Natural killer cell (primary cell): ENCODE data around the gene ANGPTL4. TPM values are rescaled to one million over a fixed set of nuclear protein-coding genes. Genes with fewer than 3 reads are reported as not detected.

Source experiments
- ATAC-seq, 3 donors: fragments of 150-1000 bp in 2 of 3; fragments of 200-7000 bp in 1 of 3; cut with Tn5 transposase; 1 replicate in 1 of 3; 2 replicates in 2 of 3; pipeline ENCODE4 v1.10.0; 2021; ENCODE audit warnings: mild to moderate bottlenecking in 2 of 3, moderate library complexity in 2 of 3
- DNase-seq, 2 donors: peaks; one replicate each; pipeline versions ENCODE4 v3.0.0 to v3.0.0-alpha.2; 2013 to 2021; ENCODE audit warnings: mixed read lengths in 1 of 2
- H3K27ac ChIP-seq: one replicate; pipeline ENCODE4 v1.5.1; 2013; ENCODE audit warnings: mild to moderate bottlenecking, low read length
- H3K27me3 ChIP-seq: one replicate; pipeline ENCODE4 v1.6.1; 2013; ENCODE audit warnings: low read length; ENCODE audit not compliant: control insufficient read depth, insufficient read depth
- H3K36me3 ChIP-seq: one replicate; pipeline ENCODE4 v1.6.1; 2013; ENCODE audit warnings: low read length; ENCODE audit not compliant: control insufficient read depth, insufficient read depth
- H3K4me1 ChIP-seq: one replicate; pipeline ENCODE4 v1.6.1; 2013; ENCODE audit warnings: low read length; ENCODE audit not compliant: control insufficient read depth, insufficient read depth
- H3K4me3 ChIP-seq: one replicate; pipeline ENCODE4 v1.5.1; 2013; ENCODE audit warnings: low read length
- H3K9me3 ChIP-seq: one replicate; pipeline ENCODE4 v1.6.1; 2013; ENCODE audit warnings: low read length; ENCODE audit not compliant: control insufficient read depth, insufficient read depth
- H3K27ac Mint-ChIP-seq, 2 donors: one replicate each; pipeline ENCODE4 v1.8.0; 2022; ENCODE audit warnings: mild to moderate bottlenecking in 2 of 2, mixed read lengths in 2 of 2, moderate library complexity in 1 of 2
- H3K27me3 Mint-ChIP-seq, 2 donors: one replicate each; pipeline ENCODE4 v1.8.0; 2022; ENCODE audit warnings: low read depth in 2 of 2, mixed read lengths in 2 of 2
- H3K36me3 Mint-ChIP-seq: one replicate; pipeline ENCODE4 v1.8.0; 2022; ENCODE audit warnings: mixed read lengths
- H3K4me1 Mint-ChIP-seq, 2 donors: one replicate each; pipeline ENCODE4 v1.8.0; 2022; ENCODE audit warnings: mixed read lengths in 2 of 2
- H3K4me3 Mint-ChIP-seq: one replicate; pipeline ENCODE4 v1.8.0; 2022; ENCODE audit warnings: mild to moderate bottlenecking, moderate library complexity, mixed read lengths
- H3K9me3 Mint-ChIP-seq, 2 donors: one replicate each; pipeline ENCODE4 v1.8.0; 2022; ENCODE audit warnings: mixed read lengths in 2 of 2
- CTCF ChIP-seq: fragments of 200-600 bp; IDR thresholded peaks from one replicate; pipeline ENCODE4 v1.8.0; 2022; ENCODE audit warnings: antibody characterized with exemption
- WGBS: methylation state at CpG from one replicate; pipeline ENCODE4 v1.1.7; 2013; ENCODE audit warnings: missing lambda C conversion rate; ENCODE audit not compliant: insufficient coverage; 5-methylcytosine and 5-hydroxymethylcytosine counted together
- intact Hi-C: fragments of 100-400 bp; cut with micrococcal nuclease; formaldehyde crosslinking; loops from one replicate; pipeline ENCODE4 v1.14.2; 2022
- total RNA-seq, 4 donors: library from RNA; stranded (reverse); fragments of 120-200 nt in 1 of 4; gene quantifications; one replicate each; pipeline versions ENCODE4 v1.2.3 to v1.2.4, GENCODE V29; 2013 to 2022

Gene ANGPTL4
- total RNA-seq, 3 donors from 2014 or later (not counting 1 experiment from before 2014, with no cell fraction given): not detected

- H3K9me3 Mint-ChIP-seq: no peaks in the 10 kb centered on the region
- peaks cover 8 to 23% of the 10 kb centered on the region in 2 donors for H3K27me3 Mint-ChIP-seq
- TF ChIP-seq CTCF: no peak
- peaks cover 6 to 17% of the 10 kb centered on the region in 2 donors for H3K4me1 Mint-ChIP-seq
- no peak overlapping the region for H3K27ac ChIP-seq
- H3K4me1 ChIP-seq: peaks cover 18% of the 10 kb centered on the region
- ATAC-seq: no peak
- no peak overlapping the region for H3K4me3 Mint-ChIP-seq
- DNase-seq: no peak
- no peak overlapping the region for H3K4me3 ChIP-seq
- no peak overlapping the region for H3K27ac Mint-ChIP-seq
- intact Hi-C loops: no loop called here
- H3K36me3 ChIP-seq: no peaks in the 10 kb centered on the region
- H3K36me3 Mint-ChIP-seq: no peaks in the 10 kb centered on the region
- 88% methylated on average over 11 of the region's 11 CpGs for WGBS
- peaks cover 6% of the 10 kb centered on the region for H3K27me3 ChIP-seq
- H3K9me3 ChIP-seq: no peaks in the 10 kb centered on the region
These were observed 2.2 kb downstream of the ANGPTL4 start for GRCh38 chr19:8366121-8366581.

DNA sequence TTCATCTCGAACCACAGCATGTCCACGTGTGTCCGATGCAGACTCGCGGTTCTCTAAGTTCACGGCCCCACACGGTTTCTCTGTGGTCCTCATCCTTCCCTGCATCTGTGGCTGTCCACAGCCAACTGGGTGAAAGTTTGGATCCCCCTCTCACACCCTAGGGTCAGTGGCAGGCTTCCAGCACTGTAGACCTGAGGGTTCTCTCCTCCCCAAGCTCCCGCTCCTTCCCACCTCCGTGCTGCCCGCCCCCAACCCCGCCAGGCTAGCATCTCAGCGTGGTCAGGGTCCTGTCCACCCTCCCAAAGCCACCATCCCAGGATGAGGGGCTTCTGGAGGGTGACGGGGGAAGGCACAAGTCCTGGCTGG is 3.0 kb downstream of the ANGPTL4 start:
- H3K4me1 Mint-ChIP-seq: peaks cover 6 to 17% of the 10 kb centered on the region in 2 donors
- intact Hi-C loops: no loop called here
- DNase-seq (no peak), ATAC-seq (no peak)
- H3K27ac ChIP-seq: no peak overlapping the region
- H3K4me1 ChIP-seq: peaks cover 18% of the 10 kb centered on the region
- no peak overlapping the region for H3K4me3 Mint-ChIP-seq
- H3K4me3 ChIP-seq: no peak overlapping the region
- H3K36me3 ChIP-seq: no peaks in the 10 kb centered on the region
- H3K27me3 ChIP-seq: peaks cover 6% of the 10 kb centered on the region
- WGBS: 87% methylated on average over 12 of the region's 13 CpGs
- H3K27me3 Mint-ChIP-seq: peaks cover 8 to 20% of the 10 kb centered on the region in 2 donors
- TF ChIP-seq CTCF: no peak
- H3K9me3 Mint-ChIP-seq: no peaks in the 10 kb centered on the region
- no peak overlapping the region for H3K27ac Mint-ChIP-seq
- no peaks in the 10 kb centered on the region for H3K9me3 ChIP-seq
- H3K36me3 Mint-ChIP-seq: no peaks in the 10 kb centered on the region

DNA sequence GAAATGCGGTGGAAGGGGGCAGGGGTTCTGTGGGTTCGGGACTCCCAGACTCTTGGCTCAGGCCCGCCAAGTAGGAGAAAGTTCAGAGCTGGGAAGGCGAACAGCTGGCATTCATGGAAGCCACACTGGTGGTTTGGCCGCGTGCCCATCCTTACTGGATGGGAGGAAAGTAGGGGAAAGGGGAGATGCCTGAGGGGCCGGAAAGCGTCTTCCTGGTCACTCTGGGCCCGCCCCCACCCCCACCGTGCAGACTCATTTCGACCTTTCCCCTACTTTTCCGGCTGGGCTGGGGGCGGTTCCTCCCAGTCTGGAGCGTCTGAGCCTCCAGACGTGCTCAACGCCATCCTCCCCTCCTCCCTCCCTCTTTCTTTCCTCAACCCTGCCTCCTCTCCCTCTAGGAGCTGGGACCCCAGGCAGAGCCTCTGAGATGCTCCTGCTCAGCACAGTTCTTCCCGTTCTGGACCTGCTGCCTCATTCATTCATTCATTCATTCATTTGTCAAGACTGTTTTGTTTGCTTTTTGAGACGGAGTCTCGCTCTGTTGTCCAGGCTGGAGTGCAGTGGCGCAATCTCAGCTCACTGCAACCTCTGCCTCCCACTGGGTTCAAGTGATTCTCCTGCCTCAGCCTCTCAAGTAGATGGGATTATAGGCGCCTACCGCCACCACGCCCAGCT is 3.5 kb downstream of the ANGPTL4 start:
- Mint-ChIP-seq H3K27me3 (peaks cover 8 to 20% of the 10 kb centered on the region in 2 donors), H3K4me1 (peaks cover 6 to 17% of the 10 kb centered on the region in 2 donors), H3K36me3 (no peaks in the 10 kb centered on the region), H3K27ac (no peak overlapping the region), H3K4me3 (no peak overlapping the region), H3K9me3 (no peaks in the 10 kb centered on the region)
- Histone ChIP-seq H3K27me3 (peaks cover 6% of the 10 kb centered on the region), H3K4me1 (peaks cover 18% of the 10 kb centered on the region), H3K27ac (no peak overlapping the region), H3K36me3 (no peaks in the 10 kb centered on the region), H3K4me3 (no peak overlapping the region), H3K9me3 (no peaks in the 10 kb centered on the region)
- DNase-seq: no peak
- WGBS: 26% methylated on average over 23 of the region's 23 CpGs
- intact Hi-C loops: no loop called here
- ATAC-seq: no peak
- TF ChIP-seq CTCF: no peak
